HG02885 (cell line): ENCODE measurements around the gene GSE1.

Experiments used
- ATAC-seq: cut with Tn5 transposase; IDR thresholded peaks from one replicate; pipeline ENCODE4 v1.9.1; 2021; ENCODE audit warnings: mild to moderate bottlenecking; ENCODE audit not compliant: unreplicated experiment, poor library complexity

GSE1 gene

GRCh38 chr16:85711982-85712587, 99.0 kb downstream of the GSE1 start:
- ATAC-seq = no peak

GRCh38 chr16:85712801-85713200, 99.7 kb downstream of the GSE1 start:
- ATAC-seq = no peak

GRCh38 chr16:85715169-85716021, 102.3 kb downstream of the GSE1 start:
- ATAC-seq = no peak

- no peak for ATAC-seq
Measured at GRCh38 chr16:85716022-85716679, 103.0 kb downstream of the GSE1 start.

GRCh38 chr16:85716680-85717038, 103.5 kb downstream of the GSE1 start:
- no peak for ATAC-seq

GRCh38 chr16:85717393-85718152, 104.5 kb downstream of the GSE1 start:
- no peak for ATAC-seq

- ATAC-seq = no peak
Measured at GRCh38 chr16:85718153-85718477, 105.0 kb downstream of the GSE1 start.

GRCh38 chr16:85718682-85719081, 105.6 kb downstream of the GSE1 start:
- ATAC-seq = no peak

GRCh38 chr16:85719605-85720301, 106.6 kb downstream of the GSE1 start:
- no peak for ATAC-seq

- no peak for ATAC-seq
Measured at GRCh38 chr16:85720302-85720637, 107.1 kb downstream of the GSE1 start.

- ATAC-seq = no peak
Measured at GRCh38 chr16:85722128-85722893, 109.2 kb downstream of the GSE1 start.

- no peak for ATAC-seq
Measured at GRCh38 chr16:85724126-85724879, 111.2 kb downstream of the GSE1 start.

- no peak for ATAC-seq
Measured at GRCh38 chr16:85724936-85725335, 111.8 kb downstream of the GSE1 start.
